Measurements from ENCODE around the gene ADAMTS2.

- no peak for TF ChIP-seq CTCF (IDR thresholded peaks at IDR 0.05)
- TF ChIP-seq POLR2A (IDR thresholded peaks at IDR 0.05), result no peak
Observed at GRCh38 chr5:179122411-179123108, 222.7 kb downstream of the ADAMTS2 start.
